GM08714 (cell line): Measurements from ENCODE around the gene KLC1.
"Not testable (repeated sequence)": the region's sequence is repeated elsewhere in the genome, so short reads cannot be mapped to it uniquely, and the experiment has no call there.

Source experiments
- H3K4me3 ChIP-seq: fragments of 200-500 bp; sonication (Bioruptor generic); 2 replicates; pipeline ENCODE4 v1.5.1; 2014; ENCODE audit warnings: mild to moderate bottlenecking, low read length, inconsistent platforms
- ZNF274 ChIP-seq: IDR thresholded peaks from 2 replicates; pipeline ENCODE4 v1.6.1; 2012; ENCODE audit warnings: mild to moderate bottlenecking, low read depth, low read length

KLC1 gene

DNA sequence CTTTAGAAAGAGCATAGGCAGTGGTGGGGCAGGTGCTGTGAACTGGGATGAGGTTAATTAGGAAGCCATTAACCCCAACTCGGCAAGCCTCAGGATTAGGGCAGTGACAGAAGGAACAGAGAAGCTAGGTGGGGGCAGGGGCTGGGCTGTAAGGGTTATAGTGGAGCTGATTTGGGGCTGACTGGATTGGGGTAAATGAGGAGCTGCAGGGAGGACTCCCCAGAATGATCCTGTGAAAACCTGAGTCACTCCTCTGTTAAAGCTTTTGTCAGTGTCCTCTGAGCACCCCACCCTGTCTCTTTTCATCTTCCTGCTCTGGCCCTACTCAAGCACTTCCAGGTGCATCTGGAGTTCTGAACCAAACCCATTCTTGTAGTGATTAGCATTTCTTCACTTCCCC, 4.4 kb downstream of the KLC1 start:
- no peak overlapping the region for H3K4me3 ChIP-seq
- no peak for TF ChIP-seq ZNF274

DNA sequence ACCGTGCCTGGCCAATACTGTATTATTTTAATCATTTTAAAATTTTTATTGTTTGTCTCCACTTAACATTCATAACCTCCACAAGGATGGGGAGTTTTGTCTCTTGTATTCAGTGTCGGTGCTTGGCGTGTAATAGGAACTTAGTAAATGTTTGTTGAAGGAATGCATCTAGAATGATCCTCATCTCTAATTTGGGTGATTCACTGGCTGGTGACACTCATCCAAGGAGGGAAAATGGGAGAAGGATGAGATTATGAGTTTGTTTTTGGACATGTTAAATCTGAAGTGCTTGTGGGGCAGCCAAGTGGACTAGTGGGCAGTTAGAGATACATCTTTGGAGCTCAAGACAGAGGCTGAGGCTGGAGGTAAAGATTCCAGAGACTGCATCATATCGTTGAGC, 5.1 kb downstream of the KLC1 start:
- no peak overlapping the region for H3K4me3 ChIP-seq
- TF ChIP-seq ZNF274, result no peak

GRCh38 chr14:103638594-103638993, 9.6 kb downstream of the KLC1 start:
- H3K4me3 ChIP-seq, result no peak overlapping the region
- no peak for TF ChIP-seq ZNF274

GRCh38 chr14:103641161-103641560, 12.2 kb downstream of the KLC1 start:
- no peak for TF ChIP-seq ZNF274
- no peak overlapping the region for H3K4me3 ChIP-seq

DNA sequence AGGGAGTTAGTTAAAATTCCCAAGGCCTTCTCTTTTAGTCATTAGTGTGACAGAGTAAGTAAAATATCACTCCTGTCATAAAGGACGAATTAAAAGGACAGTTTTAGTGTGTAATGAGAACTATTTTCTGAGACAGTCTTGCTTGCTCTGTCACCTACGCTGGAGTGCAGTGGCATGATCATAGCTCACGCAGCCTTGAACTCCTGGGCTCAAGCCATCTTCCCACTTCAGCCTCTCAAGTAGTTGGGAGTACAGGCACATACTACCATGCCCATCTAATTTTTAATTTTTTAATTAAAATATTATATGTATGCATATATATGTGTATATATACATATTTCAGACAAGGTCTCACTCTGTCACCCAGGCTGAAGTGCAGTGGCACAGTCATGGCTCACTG, 17.2 kb downstream of the KLC1 start:
- TF ChIP-seq ZNF274, result no peak
- no peak overlapping the region for H3K4me3 ChIP-seq

- no peak for TF ChIP-seq ZNF274
- H3K4me3 ChIP-seq, result no peak overlapping the region
Observed at GRCh38 chr14:103649001-103649400, 20.0 kb downstream of the KLC1 start.

DNA sequence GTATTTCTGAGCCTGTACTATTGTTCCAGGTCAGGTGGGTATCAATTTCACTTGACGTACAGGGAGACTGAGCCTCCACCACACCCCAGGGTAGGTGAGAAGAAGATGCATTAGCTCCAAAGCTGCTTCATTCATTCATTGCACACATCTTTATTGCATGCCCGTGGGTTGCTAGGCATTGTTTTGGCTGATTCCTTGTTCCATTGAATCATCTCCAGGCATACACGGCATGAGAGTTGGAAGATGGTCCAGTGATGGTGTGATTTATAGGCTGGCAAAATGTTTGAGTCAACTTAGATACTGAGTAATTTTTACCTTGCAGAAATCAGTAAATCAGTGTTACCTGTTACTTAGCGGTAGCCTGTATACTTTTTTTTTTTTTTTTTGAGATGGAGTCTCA, 21.2 kb downstream of the KLC1 start:
- H3K4me3 ChIP-seq, result no peak overlapping the region
- TF ChIP-seq ZNF274, result no peak

- no peak overlapping the region for H3K4me3 ChIP-seq
- no peak for TF ChIP-seq ZNF274
Observed at GRCh38 chr14:103651585-103651984, 22.6 kb downstream of the KLC1 start.

- no peak overlapping the region for H3K4me3 ChIP-seq
- TF ChIP-seq ZNF274, result no peak
Observed at GRCh38 chr14:103652806-103653205, 23.8 kb downstream of the KLC1 start.

- not testable (repeated sequence) for H3K4me3 ChIP-seq
Observed at GRCh38 chr14:103653336-103653735, 24.3 kb downstream of the KLC1 start.

GRCh38 chr14:103653805-103654204, 24.8 kb downstream of the KLC1 start:
- TF ChIP-seq ZNF274, result no peak
- H3K4me3 ChIP-seq, result no peak overlapping the region

DNA sequence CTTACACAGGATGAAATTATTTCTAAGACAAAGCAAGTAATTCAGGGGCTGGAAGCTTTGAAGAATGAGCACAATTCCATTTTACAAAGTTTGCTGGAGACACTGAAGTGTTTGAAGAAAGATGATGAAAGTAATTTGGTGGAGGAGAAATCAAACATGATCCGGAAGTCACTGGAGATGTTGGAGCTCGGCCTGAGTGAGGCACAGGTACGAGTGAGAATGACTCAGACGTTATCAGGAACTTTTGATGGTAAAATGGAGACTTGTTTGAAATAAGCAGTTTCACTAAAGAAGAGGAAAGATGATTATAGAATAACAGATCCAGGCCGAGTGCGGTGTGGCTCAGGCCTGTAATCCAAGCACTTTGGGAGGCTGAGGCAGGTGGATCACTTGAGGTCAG, 25.6 kb downstream of the KLC1 start:
- no peak for TF ChIP-seq ZNF274
- H3K4me3 ChIP-seq, result no peak overlapping the region

DNA sequence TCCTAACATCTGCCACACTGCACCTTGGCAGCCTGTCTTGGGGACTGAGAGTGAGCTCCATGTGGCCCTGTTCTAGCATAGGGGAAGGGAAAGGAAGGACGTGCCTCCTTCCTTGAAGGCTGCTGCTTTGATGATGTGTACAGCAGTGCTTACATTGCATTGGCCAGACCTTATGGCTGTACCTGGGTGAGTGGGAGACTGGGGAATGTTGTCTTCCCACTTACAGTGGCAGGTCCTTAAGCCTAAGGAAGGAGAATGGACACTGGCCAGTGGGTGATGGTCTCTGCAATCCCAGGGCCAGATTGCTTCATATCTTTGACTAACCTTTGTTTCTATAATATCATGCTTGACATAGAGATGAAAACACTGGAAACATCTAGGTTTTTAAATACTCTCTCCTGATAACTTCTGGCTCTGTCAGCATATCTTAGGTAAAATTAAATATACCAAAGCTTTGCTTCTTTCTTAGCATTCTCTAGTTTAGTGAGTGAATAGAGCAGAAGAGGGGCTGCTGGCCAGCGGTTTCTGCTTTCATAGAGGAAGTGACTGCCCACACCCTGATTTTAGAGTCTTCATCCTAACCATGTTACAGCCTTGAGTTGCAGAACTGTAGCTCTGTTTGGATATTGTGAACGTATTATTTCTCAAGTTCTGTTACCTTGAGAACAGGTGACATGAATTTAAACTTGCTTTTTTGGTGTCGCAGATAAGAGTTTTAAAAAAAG, 27.2 kb downstream of the KLC1 start:
- TF ChIP-seq ZNF274, result no peak
- no peak overlapping the region for H3K4me3 ChIP-seq

- TF ChIP-seq ZNF274, result no peak
- no peak overlapping the region for H3K4me3 ChIP-seq
Observed at GRCh38 chr14:103656756-103657133, 27.7 kb downstream of the KLC1 start.

- no peak for TF ChIP-seq ZNF274
- no peak overlapping the region for H3K4me3 ChIP-seq
Observed at GRCh38 chr14:103657471-103657870, 28.5 kb downstream of the KLC1 start.

- no peak for TF ChIP-seq ZNF274
- no peak overlapping the region for H3K4me3 ChIP-seq
Observed at GRCh38 chr14:103659631-103660030, 30.6 kb downstream of the KLC1 start.

GRCh38 chr14:103662029-103662428, 33.0 kb downstream of the KLC1 start:
- TF ChIP-seq ZNF274, result no peak

More at GRCh38 chr14:103662029-103662428, 33.0 kb downstream of the KLC1 start:
- no peak overlapping the region for H3K4me3 ChIP-seq
